IPS-18c (cell line): Measurements from ENCODE around the gene UBE2C.

ENCODE experiments used
- H3K4me3 ChIP-seq: 2 replicates; pipeline ENCODE4 v1.7.0; 2013; ENCODE audit warnings: low read depth, mild to moderate bottlenecking, low read length, moderate library complexity; ENCODE audit not compliant: insufficient read depth
- H3K9me3 ChIP-seq: one replicate; pipeline ENCODE4 v1.6.1; 2013; ENCODE audit warnings: mild to moderate bottlenecking, low read length, moderate library complexity; ENCODE audit not compliant: control insufficient read depth, insufficient read depth

Gene UBE2C

GRCh38 chr20:45866454-45866853, 54.0 kb downstream of the UBE2C start:
- no peak overlapping the region for H3K4me3 ChIP-seq
- H3K9me3 ChIP-seq: peaks cover 2% of the 10 kb centered on the region
